GM13976 (cell line): ENCODE data around the gene MTREX.

ENCODE experiments used
- DNase-seq: peaks from one replicate; pipeline ENCODE4 v3.0.0; 2012; ENCODE audit warnings: low spot score
- in situ Hi-C: fragments of 300-500 bp; cut with MboI; formaldehyde crosslinking; loops from one replicate; pipeline ENCODE4 v1.12.0; 2022; ENCODE audit warnings: low sequenced_read_pairs, mixed read lengths, inconsistent platforms; ENCODE audit not compliant: unreplicated experiment
- TF ChIP-seq, protein P1 (sequence below): IDR thresholded peaks from 2 replicates; pipeline ENCODE4 v1.5.1; 2012; ENCODE audit warnings: borderline replicate concordance, mild to moderate bottlenecking; ENCODE audit not compliant: insufficient read depth; ENCODE audit errors: extremely low read depth, missing control alignments, control extremely low read depth

The MTREX gene

DNA sequence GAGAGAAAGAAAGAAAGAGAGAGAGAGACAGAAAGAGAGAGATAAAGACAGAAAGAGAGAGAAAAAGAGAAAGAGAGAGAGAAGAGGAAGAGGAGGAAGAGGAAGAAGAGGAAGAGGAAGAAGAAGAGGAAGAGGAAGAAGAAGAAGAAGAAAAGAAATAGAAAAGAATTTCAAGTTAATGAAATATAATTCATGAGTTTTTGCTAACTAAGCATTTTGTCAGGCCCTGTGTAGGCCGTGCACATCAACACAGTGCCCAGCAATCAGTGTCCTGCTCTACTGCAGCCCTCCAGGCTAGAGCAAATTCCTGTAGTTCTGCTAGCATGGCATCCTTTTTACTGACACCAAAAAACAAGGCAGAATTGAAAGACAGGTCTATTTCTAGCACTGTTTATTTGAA, 164.9 kb downstream of the MTREX start:
- no peak for DNase-seq
- in situ Hi-C loops = no loop called here
- TF ChIP-seq, protein P1, sequence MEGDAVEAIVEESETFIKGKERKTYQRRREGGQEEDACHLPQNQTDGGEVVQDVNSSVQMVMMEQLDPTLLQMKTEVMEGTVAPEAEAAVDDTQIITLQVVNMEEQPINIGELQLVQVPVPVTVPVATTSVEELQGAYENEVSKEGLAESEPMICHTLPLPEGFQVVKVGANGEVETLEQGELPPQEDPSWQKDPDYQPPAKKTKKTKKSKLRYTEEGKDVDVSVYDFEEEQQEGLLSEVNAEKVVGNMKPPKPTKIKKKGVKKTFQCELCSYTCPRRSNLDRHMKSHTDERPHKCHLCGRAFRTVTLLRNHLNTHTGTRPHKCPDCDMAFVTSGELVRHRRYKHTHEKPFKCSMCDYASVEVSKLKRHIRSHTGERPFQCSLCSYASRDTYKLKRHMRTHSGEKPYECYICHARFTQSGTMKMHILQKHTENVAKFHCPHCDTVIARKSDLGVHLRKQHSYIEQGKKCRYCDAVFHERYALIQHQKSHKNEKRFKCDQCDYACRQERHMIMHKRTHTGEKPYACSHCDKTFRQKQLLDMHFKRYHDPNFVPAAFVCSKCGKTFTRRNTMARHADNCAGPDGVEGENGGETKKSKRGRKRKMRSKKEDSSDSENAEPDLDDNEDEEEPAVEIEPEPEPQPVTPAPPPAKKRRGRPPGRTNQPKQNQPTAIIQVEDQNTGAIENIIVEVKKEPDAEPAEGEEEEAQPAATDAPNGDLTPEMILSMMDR = no peak
